Measurements from ENCODE around the gene SPOCK3. TPM values are rescaled to one million over a fixed set of nuclear protein-coding genes. Genes with fewer than 3 reads are reported as not detected.
"Not testable (repeated sequence)": the region's sequence is repeated elsewhere in the genome, so short reads cannot be mapped to it uniquely, and the experiment has no call there.

Gene SPOCK3
- total RNA-seq, 2 experiments from 2014 or later = not detected

- Mint-ChIP-seq H3K4me1 (ENCODE audit: low read depth) (no peaks in the 10 kb centered on the region), H3K36me3 (no peaks in the 10 kb centered on the region), H3K4me3 (no peak overlapping the region), H3K27ac (no peak overlapping the region), H3K9me3 (peaks cover 2% of the 10 kb centered on the region), H3K27me3 (no peaks in the 10 kb centered on the region)
- ChIA-PET CTCF (no interaction called here), POLR2A (no interaction called here)
- intact Hi-C loops (cut with micrococcal nuclease) = no loop called here
- DNase-seq = no peak
These were observed 347.6 kb downstream of the SPOCK3 start for GRCh38 chr4:166886718-166887117.

DNA sequence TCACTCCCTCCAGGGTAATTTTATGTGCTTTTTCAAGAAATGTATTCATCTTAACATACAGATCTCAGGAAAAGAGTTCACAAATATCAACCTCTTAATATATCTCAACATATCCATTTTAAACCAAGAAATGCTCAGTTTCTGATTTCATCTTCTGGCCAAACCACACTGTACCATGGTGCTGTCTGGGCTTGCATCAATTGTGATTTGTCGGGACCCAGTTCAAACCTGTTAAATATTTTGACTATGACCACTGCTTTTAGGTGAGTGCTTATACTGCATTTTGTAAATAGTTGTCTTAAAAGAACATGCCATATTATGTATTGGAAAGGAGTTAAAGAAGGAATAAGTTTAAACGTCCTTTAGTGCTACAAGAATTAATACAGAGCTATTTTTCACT is 352.1 kb downstream of the SPOCK3 start:
- H3K27ac Mint-ChIP-seq = no peak overlapping the region
- DNase-seq = no peak
- H3K4me3 Mint-ChIP-seq = no peak overlapping the region
- H3K27me3 Mint-ChIP-seq = no peaks in the 10 kb centered on the region
- ChIA-PET CTCF (no interaction called here), POLR2A (no interaction called here)
- intact Hi-C loops (cut with micrococcal nuclease) = no loop called here
- no peaks in the 10 kb centered on the region for H3K4me1 Mint-ChIP-seq (ENCODE audit: low read depth)
- no peaks in the 10 kb centered on the region for H3K36me3 Mint-ChIP-seq
- H3K9me3 Mint-ChIP-seq = peaks cover 8% of the 10 kb centered on the region

DNA sequence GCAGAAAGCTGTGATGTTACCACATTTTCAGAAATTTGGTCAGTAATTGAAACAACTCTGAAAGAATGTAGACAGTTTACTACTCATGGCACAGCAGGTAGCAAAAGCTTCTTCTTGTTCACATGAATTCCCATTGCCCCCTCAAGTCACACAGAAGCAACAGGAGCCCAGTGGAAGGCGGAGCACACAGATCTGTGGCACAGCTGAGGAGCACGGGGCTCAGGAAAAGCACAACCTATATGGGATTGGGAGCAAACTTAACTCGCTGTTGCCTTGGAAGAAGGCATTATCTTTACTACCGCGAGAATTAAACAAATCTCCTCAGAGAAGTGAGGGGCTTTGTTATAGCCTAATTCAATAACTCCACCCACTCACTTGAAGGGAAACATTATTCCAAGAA is 358.5 kb downstream of the SPOCK3 start:
- H3K4me3 Mint-ChIP-seq = no peak overlapping the region
- H3K36me3 Mint-ChIP-seq = no peaks in the 10 kb centered on the region
- H3K27me3 Mint-ChIP-seq = no peaks in the 10 kb centered on the region
- no peaks in the 10 kb centered on the region for H3K4me1 Mint-ChIP-seq (ENCODE audit: low read depth)
- ChIA-PET POLR2A (no interaction called here), CTCF (no interaction called here)
- peaks cover 19% of the 10 kb centered on the region for H3K9me3 Mint-ChIP-seq
- no peak for DNase-seq
- intact Hi-C loops (cut with micrococcal nuclease) = no loop called here
- no peak overlapping the region for H3K27ac Mint-ChIP-seq

DNA sequence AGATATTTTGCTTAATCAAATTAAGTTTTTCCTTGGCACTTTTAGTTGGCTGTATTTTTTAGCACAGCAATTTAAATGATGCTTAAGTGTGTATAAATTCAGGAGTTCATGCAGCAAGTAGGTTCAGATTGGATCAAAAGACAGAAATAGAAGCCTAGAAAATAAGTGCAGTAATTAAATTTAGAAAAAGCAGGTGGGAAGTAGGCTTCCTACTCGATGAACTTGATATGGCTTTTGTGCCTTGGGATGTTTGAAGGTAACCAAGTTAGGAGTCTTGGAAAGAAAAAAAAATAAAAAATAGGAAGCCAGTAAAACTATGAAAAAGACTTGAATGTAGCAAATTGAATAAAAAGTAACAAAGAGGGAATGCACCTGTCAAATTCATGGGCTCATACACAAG is 372.3 kb downstream of the SPOCK3 start:
- H3K9me3 Mint-ChIP-seq = peaks cover 8% of the 10 kb centered on the region
- no peaks in the 10 kb centered on the region for H3K36me3 Mint-ChIP-seq
- H3K27ac Mint-ChIP-seq = no peak overlapping the region
- ChIA-PET POLR2A (no interaction called here), CTCF (no interaction called here)
- intact Hi-C loops (cut with micrococcal nuclease) = no loop called here
- H3K4me1 Mint-ChIP-seq (ENCODE audit: low read depth) = no peaks in the 10 kb centered on the region
- no peak overlapping the region for H3K4me3 Mint-ChIP-seq
- no peaks in the 10 kb centered on the region for H3K27me3 Mint-ChIP-seq
- no peak for DNase-seq

GRCh38 chr4:166850398-166850797 is 383.9 kb downstream of the SPOCK3 start:
- H3K27me3 Mint-ChIP-seq; H3K27ac Mint-ChIP-seq; H3K4me3 Mint-ChIP-seq; H3K4me1 Mint-ChIP-seq (ENCODE audit: low read depth); CTCF ChIA-PET; POLR2A ChIA-PET; H3K36me3 Mint-ChIP-seq; H3K9me3 Mint-ChIP-seq; DNase-seq; intact Hi-C loops (cut with micrococcal nuclease): not testable (repeated sequence)

GRCh38 chr4:166846939-166847338 is 387.4 kb downstream of the SPOCK3 start:
- intact Hi-C loops (cut with micrococcal nuclease) = no loop called here
- Mint-ChIP-seq H3K27me3 (no peaks in the 10 kb centered on the region), H3K4me3 (no peak overlapping the region), H3K4me1 (ENCODE audit: low read depth) (no peaks in the 10 kb centered on the region), H3K9me3 (peaks cover 3% of the 10 kb centered on the region), H3K36me3 (no peaks in the 10 kb centered on the region), H3K27ac (no peak overlapping the region)
- ChIA-PET POLR2A (no interaction called here), CTCF (no interaction called here)
- no peak for DNase-seq

DNA sequence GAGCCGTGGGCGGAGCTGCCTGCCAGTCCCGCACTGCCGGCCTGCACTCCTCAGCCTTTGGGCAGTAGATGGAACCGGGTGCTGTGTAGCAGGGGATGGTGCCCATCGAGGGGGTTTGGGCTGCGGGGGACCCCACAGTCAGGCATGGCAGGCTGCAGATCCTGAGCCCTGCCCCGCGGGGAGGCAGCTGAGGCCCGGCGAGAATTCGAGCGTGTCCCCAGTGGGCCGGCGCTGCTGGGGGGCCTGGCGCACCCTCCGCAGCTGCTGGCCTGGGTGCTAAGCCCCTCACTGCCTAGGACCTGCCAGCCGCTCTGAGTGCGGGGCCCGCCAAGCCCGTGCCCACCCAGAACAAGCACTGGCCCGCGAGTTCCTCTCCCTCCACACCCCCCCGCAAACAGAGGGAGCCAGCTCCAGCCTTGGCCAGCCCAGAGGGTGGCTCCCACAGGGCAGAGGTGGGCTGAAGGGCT is 391.5 kb downstream of the SPOCK3 start:
- H3K4me1 Mint-ChIP-seq (ENCODE audit: low read depth) = no peaks in the 10 kb centered on the region
- POLR2A ChIA-PET = no interaction called here
- CTCF ChIA-PET = no interaction called here
- no peak overlapping the region for H3K27ac Mint-ChIP-seq
- H3K27me3 Mint-ChIP-seq = no peaks in the 10 kb centered on the region
- DNase-seq = no peak
- H3K9me3 Mint-ChIP-seq = peaks cover 16% of the 10 kb centered on the region
- intact Hi-C loops (cut with micrococcal nuclease) = no loop called here
- no peaks in the 10 kb centered on the region for H3K36me3 Mint-ChIP-seq
- H3K4me3 Mint-ChIP-seq = no peak overlapping the region

DNA sequence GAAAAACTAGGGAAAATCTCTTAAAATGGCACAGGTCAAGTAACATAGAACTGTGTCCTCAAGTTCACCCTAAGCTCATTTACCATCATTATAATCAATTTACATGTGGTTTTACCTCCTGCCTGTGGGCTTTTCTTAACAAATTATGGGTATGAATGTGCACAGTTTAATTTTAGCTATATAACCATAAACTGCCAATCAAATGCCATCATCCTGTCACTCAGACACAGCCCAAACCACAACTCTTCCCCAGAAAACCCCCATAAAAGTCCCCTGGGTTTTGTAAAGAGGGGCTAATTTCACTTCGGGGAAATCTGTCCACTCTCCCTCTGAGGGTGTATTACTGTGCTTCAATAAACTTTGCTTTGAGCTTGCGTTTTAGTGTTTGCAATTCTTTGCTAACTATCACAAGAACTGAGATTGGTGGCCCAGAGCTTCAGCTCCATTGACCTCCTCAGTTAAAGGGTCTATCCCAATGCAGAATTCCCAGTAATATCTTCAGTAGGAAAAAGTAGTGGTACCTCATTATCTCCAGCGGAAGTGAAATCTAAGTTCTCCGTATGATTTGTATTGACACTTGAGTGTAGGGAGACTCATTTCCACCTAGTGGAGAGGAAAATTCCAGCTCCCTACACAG is 394.6 kb downstream of the SPOCK3 start:
- ChIA-PET POLR2A (no interaction called here), CTCF (no interaction called here)
- H3K9me3 Mint-ChIP-seq = peaks cover 30% of the 10 kb centered on the region
- H3K36me3 Mint-ChIP-seq = no peaks in the 10 kb centered on the region
- H3K4me3 Mint-ChIP-seq = no peak overlapping the region
- no peaks in the 10 kb centered on the region for H3K4me1 Mint-ChIP-seq (ENCODE audit: low read depth)
- H3K27ac Mint-ChIP-seq = no peak overlapping the region
- intact Hi-C loops (cut with micrococcal nuclease) = no loop called here
- no peak for DNase-seq
- H3K27me3 Mint-ChIP-seq = no peaks in the 10 kb centered on the region

DNA sequence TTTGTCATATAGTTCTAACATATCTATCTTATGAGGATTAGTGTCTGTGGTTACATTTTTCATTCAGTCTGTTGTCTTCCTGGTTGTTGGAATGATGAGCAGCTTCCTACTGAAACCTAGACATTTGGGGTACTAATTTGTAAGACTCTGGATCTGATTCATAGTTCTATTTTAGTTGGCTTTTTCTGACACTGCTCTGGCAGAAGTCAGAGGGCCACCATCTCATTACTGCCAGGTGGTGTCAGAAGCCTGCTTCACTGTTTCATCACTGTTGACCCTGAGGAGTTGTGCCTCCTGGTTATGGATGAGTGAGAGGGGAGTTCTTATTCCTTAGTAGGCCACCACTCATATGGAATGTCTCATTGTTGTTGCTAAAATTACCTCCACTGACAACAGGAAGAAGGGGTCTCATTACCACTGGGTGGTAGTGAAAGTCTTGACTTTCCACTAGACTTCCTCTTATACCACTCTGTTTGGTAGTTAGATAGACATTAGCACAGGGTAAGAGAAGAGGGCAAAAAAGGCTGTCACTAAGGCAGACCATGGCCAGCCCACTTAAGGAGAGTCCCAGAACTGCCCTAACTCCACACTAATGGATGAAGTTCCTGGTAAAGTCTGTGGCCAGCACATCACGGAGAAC is 395.2 kb downstream of the SPOCK3 start:
- H3K9me3 Mint-ChIP-seq = peaks cover 32% of the 10 kb centered on the region
- no peak overlapping the region for H3K27ac Mint-ChIP-seq
- H3K27me3 Mint-ChIP-seq = no peaks in the 10 kb centered on the region
- H3K4me3 Mint-ChIP-seq = no peak overlapping the region
- H3K4me1 Mint-ChIP-seq (ENCODE audit: low read depth) = no peaks in the 10 kb centered on the region
- POLR2A ChIA-PET = no interaction called here
- intact Hi-C loops (cut with micrococcal nuclease) = no loop called here
- H3K36me3 Mint-ChIP-seq = no peaks in the 10 kb centered on the region
- DNase-seq = no peak
- CTCF ChIA-PET = no interaction called here

DNA sequence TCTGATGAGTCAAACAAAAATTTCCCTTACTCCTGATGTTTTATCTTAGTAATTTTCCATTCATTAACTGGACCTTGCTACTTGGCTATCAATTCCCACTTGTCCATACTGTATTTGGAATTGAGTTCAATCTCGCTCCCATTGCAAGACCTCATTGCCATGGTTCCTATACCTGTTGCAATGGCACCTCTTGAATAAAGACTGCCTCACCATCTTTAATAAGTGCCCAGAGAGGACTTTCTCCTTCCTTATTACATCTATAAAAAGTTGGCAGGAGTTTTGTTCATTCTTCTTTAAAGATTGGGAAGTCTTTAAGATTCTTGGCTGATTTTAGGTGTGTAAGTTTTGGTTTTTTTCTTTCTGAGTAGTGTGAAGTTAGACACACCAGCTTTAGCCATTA is 397.4 kb downstream of the SPOCK3 start:
- Mint-ChIP-seq H3K4me1 (ENCODE audit: low read depth) (no peaks in the 10 kb centered on the region), H3K27ac (no peak overlapping the region), H3K4me3 (no peak overlapping the region), H3K27me3 (no peaks in the 10 kb centered on the region), H3K9me3 (peaks cover 38% of the 10 kb centered on the region), H3K36me3 (no peaks in the 10 kb centered on the region)
- CTCF ChIA-PET = no interaction called here
- POLR2A ChIA-PET = no interaction called here
- intact Hi-C loops (cut with micrococcal nuclease) = no loop called here
- DNase-seq = no peak

DNA sequence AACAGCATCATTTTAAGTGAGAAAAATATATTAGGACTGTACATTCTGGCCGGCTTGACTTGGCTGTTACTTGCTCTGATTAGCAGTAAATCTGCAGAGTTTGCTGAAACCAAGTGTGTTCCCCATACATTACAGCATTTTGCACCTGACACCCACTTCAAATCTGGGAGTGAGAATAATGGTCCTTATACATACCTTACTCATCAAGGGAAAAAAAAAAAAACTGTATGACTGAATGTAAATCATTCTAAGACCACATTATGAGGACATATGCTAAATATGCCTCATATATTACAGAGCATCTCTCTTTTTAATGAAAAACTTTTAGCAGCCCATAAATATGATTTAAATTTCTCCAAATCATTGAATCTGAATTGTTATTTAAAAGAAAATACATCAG is 406.7 kb downstream of the SPOCK3 start:
- Mint-ChIP-seq H3K27ac (no peak overlapping the region), H3K4me1 (ENCODE audit: low read depth) (no peaks in the 10 kb centered on the region), H3K36me3 (no peaks in the 10 kb centered on the region), H3K9me3 (peaks cover 14% of the 10 kb centered on the region), H3K4me3 (no peak overlapping the region), H3K27me3 (no peaks in the 10 kb centered on the region)
- intact Hi-C loops (cut with micrococcal nuclease) = no loop called here
- POLR2A ChIA-PET = no interaction called here
- CTCF ChIA-PET = no interaction called here
- DNase-seq = no peak

DNA sequence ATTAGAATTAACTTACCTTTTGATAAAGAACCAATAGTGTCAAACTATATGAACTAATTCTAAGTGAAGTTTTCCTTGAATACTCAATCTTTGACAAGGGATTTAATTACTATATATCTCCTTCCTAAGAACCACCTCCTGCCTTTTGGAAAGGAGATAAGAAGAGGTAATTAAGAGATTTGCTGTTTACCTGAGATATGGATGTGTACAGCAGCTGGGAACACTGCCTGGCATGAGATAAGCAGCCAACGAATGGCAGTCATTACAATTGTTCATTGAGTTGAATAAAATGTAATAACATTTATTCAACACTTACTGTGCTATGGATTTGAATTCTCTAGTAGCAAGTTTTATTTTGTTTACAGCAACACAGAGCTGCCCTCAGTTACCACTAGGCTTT is 407.1 kb downstream of the SPOCK3 start:
- ChIA-PET POLR2A (no interaction called here), CTCF (no interaction called here)
- no peak overlapping the region for H3K4me3 Mint-ChIP-seq
- DNase-seq = no peak
- H3K9me3 Mint-ChIP-seq = peaks cover 10% of the 10 kb centered on the region
- H3K36me3 Mint-ChIP-seq = no peaks in the 10 kb centered on the region
- H3K4me1 Mint-ChIP-seq (ENCODE audit: low read depth) = no peaks in the 10 kb centered on the region
- no peaks in the 10 kb centered on the region for H3K27me3 Mint-ChIP-seq
- intact Hi-C loops (cut with micrococcal nuclease) = no loop called here
- H3K27ac Mint-ChIP-seq = no peak overlapping the region

GRCh38 chr4:166823848-166824247 is 410.4 kb downstream of the SPOCK3 start:
- no peak for DNase-seq
- ChIA-PET CTCF (no interaction called here), POLR2A (no interaction called here)
- intact Hi-C loops (cut with micrococcal nuclease) = no loop called here
- Mint-ChIP-seq H3K4me3 (no peak overlapping the region), H3K4me1 (ENCODE audit: low read depth) (no peaks in the 10 kb centered on the region), H3K9me3 (peaks cover 12% of the 10 kb centered on the region), H3K27me3 (no peaks in the 10 kb centered on the region), H3K36me3 (no peaks in the 10 kb centered on the region), H3K27ac (no peak overlapping the region)
